SIG-M5 treated with dmso at 0.1 percent for 504 hours (cell line): Measurements from ENCODE around the gene NOTCH3.
A peak's percentile ranks its signal among the peaks of the same experiment; 100 is the strongest.

ENCODE experiments used
- DNase-seq: peaks from one replicate; lab custom pipeline; 2025; ENCODE audit not compliant: unreplicated experiment; lab: John Stamatoyannopoulos, UW

The NOTCH3 gene

GRCh38 chr19:15125232-15126067 lies 75.3 kb downstream of the NOTCH3 start:
- DNase-seq = peak; percentile 95

- DNase-seq = no peak
Observed at GRCh38 chr19:15124572-15125231, 76.1 kb downstream of the NOTCH3 start.

DNA sequence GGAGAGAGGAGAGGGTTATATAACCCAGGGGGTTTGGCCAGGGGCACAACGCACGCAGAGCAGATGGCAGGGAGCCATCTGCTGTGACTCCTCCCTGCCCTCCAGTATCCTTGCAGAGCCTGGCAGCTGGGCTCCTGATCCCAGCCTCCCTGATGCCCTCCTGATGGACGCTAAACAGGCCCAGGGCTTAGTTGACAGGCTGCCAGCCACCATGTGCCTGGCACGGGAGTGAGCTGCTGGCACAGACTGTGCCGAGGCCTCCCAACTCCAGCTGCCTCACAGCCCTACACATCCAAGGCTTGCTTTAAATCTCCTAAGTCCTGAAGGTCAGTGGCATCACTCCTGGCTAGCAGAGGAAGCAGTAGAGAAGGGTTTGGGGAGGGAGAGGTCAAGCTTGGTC lies 76.9 kb downstream of the NOTCH3 start:
- DNase-seq = no peak

DNA sequence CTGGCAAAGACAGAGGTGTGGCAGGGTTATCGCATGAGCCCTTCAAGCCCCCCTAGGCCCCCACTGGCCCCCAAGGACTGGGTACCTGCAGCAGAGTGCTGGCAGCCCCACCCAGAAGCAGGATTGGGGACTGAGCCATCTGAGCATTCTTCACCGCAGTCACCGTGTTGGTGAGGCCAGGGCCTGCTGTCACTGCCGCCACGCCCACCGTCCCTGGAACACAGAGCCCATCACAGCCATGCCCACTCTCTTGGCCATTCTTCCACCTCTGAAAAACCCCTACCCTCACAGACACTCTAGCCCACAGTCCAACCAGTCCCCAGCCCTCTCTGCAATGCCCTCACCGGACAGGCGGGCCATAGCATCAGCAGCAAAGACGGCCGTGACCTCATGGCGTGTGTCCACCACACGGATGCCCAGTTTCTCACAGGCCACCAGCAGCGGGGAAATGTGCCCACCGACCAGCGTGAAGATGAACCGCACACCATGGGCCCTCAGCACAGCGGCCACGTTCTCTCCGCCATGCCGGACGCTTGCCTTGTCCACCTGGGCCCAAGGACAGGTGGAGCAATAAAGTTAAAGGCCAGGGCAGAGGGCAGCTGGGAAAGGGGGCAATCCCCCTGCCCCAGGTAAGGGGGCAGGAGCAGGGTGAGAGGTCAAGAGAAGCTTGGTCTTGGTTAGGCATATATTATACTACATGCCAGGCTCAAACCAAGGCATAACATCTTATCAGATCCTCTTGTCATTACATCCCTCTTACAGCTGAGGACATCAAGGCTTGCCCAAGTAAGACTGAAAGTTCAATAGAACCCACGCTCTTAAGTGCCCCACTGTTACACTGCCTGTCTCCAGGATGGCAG lies 77.5 kb downstream of the NOTCH3 start:
- no peak for DNase-seq

DNA sequence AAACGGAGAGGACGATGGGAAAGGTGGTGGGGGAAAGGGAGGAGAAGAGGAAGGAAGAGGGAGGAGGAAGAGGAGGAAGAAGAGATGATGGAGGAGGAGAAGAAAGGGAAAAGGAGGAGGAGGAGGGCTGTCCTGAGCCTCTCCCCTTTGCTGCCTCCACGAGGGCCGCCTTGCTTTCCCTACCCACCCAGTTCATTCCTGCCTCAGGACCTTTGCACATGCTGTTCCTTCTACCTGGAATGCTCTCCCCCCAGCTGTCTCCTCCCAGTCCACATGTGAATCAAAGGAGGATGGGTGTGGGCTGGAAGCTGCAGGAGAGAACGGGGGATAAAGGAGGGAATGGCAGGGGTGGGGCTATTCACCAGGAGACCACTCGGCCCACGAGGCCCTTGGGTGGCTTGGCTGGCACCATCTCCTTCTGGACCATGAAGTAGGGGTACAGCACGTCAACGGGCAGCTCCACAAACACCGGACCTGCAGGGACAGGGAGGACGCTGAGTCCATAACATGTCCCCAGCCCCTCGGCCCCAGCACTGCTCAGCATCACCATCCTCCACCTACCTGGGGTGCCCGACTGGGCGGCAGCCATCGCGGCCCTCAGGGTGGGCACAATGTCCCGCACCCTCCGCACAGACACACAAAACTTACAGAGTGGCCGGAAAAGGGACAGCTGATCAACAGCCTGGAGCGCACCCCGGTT lies 78.3 kb downstream of the NOTCH3 start:
- no peak for DNase-seq

GRCh38 chr19:15120135-15121026 lies 80.4 kb downstream of the NOTCH3 start:
- DNase-seq = no peak

DNA sequence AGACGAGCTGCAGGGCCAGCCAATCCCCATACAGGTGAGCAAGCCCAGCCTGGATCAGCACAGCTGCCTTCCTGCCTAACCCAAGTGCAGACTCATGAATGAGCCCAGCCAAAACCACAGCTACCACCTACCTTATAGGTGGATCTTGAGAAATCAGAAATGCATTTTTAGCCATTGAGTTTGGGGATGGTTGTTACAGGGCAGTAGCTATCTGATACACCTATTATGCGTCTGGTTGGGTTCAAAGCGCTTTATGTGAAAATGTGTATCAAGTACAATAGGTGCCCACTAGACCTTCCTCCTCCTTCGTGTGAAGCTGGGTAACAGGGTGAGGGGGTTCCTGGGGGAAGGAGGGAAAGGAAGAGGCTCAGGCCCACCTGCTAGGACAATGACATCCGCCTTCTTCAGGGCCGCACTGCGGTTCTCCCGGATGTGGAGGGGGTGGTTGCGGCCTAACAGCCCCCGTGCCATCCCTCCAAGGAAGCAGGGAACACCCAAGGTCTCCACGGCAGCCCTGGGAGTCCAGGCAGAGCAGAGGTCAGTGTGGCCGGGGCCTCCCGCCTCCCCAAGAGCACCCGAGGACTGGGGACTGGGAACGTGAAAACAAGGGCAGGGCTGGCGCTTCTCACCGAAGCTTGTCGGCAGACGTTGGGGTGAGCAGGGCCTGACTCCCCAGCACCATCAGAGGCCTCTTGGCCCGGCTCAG lies 81.9 kb downstream of the NOTCH3 start:
- no peak for DNase-seq

DNA sequence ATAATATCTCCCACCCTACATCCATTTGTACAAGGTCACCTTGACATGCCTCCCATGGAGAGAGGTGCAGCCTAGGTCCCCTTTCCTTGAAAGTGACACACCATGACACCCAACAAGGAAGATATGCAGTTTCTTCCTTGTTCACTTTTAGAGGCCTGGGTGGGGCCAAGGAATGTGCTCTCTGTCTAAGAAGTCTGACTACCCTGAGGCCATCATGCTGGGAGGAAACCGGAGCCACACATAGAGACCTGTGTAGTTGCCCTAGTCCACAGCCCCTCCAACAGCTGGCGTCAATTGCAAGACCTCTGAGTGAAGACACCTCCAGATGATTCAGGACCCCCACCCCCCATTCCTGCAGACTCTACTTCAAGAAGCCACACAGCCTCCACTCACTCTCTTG lies 82.5 kb downstream of the NOTCH3 start:
- DNase-seq = no peak

- DNase-seq = no peak
Observed at GRCh38 chr19:15116856-15117255, 83.9 kb downstream of the NOTCH3 start.

DNA sequence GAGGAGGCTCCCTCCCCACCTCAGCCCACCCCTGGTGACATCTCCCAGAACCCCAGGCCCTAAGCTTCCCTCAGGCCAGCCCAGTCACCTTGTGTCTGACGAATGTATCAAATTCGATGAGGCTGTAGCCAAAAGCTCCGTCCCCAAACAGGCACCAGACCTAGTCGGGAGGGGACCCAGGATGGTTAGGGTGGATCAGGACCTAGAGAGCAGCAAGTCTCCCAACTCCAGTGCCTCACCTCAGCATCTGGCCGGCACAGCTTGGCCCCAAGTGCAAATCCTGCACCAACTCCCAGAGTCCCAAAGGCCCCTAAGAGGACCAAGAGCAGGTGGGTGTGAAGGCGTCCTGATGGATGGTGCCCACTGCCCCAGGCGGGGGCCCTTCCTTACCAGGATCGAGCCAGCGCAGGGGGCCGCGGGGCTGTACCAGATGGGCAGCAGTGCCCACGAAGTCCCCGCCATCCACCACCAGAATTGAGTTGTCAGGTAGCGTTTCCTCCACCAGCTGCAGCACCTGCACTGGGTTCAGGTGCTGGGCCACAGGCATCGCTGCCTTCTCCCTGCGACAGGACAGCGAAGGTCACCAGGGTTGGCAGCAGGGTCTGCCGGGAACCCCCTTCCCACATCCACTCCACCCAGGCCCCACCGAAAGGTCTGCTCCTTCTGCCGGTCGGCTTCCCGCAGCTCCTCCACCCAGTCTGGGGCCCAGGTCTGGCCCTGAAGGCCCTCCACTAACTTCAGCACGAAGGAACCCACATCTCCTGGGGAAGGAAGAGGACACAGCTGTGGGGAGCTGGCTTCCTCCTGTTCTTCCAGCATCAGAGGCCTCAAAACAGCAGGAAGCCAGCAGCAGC lies 84.8 kb downstream of the NOTCH3 start:
- no peak for DNase-seq

DNA sequence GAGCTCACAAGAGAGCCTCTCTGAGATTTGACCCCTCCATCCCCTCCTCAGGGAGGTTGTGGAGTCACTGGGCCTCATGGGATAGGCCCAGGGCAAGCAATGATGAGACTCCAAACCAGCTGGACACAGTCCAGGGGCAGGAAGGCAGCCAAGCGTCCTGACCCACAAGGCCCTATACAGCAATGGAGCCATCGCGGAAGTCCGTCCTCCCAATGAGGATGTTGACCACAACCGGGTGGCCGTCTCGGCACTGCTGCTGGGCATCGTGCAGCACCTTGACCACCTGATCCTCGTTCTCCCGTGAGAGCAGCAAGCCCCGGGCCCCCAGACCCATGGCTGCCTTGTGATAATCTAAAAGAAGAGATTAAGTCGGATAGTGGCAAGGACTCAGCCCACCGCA lies 85.7 kb downstream of the NOTCH3 start:
- no peak for DNase-seq

DNA sequence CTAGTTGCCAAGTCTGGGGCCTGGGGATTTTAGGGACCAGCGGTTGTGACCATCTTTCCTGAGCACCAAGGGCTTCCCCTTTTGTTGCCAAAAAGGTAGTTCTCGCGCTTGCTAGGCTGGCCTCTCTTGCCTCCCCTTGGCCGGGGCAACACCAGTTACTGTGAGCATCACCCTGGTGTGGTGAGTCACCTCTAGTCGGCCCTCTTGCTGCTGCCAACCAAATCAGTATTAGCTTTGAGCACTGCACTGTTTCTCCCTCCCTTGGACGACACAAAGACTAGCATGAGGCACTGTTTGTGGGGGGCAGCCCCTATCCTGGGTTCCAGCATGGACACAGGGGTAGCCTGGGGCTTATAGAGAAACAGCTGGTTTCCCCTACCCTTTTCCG lies 86.6 kb downstream of the NOTCH3 start:
- DNase-seq = no peak

DNA sequence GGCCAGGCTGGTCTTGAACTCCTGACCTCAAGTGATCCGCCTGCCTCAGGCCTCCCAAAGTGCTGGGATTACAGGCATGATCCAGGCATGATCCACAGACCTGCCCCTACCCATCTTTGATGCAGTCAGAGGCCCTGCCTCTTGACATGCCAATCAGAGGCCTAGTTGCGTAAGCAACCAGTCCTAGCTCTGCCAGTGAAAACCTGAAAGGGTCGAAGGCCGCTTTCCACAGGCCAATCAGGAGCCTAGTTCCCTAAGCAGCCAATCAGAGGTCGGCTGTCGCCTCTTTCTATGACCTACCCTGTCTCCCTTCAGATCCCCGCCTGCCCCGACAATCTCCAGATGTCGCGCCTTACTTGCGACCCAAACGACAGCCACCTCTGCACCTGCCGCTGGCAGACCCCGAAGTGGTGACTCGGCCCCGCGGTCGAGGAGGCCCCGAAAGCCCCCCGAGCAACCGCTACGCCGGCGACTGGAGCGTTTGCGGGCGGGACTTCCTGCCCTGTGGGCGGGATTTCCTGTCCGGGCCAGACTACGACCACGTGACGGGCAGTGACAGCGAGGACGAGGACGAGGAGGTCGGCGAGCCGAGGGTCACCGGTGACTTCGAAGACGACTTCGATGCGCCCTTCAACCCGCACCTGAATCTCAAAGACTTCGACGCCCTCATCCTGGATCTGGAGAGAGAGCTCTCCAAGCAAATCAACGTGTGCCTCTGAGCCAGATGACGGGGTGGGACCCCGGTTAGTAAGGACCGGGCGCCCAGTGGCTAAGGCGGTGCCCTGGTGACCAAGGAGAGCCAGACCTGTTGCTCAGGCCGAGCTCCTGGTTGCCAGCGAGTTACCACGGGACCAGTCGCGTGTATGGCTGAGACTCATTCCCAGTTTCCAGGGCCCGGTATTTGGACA lies 87.3 kb downstream of the NOTCH3 start:
- no peak for DNase-seq

- DNase-seq = peak; percentile 46
Observed at GRCh38 chr19:15112385-15112784, 88.4 kb downstream of the NOTCH3 start.

GRCh38 chr19:15111758-15112157 lies 89.0 kb downstream of the NOTCH3 start:
- no peak for DNase-seq

- DNase-seq = no peak
Observed at GRCh38 chr19:15110418-15110815, 90.4 kb downstream of the NOTCH3 start.

DNA sequence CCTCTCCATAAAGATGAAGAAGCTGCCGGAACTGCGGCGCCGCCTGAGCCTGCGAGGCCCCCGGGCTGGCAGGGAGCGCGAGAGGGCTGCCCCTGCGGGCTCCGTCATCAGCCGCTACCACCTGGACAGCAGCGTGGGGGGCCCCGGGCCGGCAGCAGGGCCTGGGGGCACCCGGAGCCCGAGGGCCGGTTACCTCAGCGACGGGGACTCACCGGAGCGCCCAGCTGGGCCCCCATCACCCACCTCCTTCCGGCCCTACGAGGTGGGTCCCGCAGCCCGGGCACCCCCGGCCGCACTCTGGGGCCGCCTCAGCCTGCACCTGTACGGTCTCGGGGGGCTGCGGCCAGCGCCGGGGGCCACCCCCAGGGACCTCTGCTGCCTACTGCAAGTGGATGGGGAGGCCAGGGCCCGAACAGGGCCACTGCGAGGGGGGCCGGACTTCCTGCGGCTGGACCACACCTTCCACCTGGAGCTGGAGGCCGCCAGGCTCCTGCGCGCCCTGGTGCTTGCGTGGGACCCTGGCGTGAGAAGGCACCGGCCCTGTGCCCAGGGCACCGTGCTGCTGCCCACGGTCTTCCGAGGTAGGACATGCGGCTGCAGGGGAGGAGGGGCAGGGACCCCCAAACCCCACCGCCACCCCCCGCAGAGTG lies 90.9 kb downstream of the NOTCH3 start:
- no peak for DNase-seq
